ENCODE measurements around the gene PDGFC. TPM values are rescaled to one million over a fixed set of nuclear protein-coding genes. Genes with fewer than 3 reads are reported as not detected.
"Not testable (repeated sequence)": the region's sequence is repeated elsewhere in the genome, so short reads cannot be mapped to it uniquely, and the experiment has no call there.

Gene PDGFC
- total RNA-seq, 1 donor = 184 TPM

- DNase-seq (ENCODE audit: low read depth) = peak; percentile 55
- TF ChIP-seq CTCF (IDR thresholded peaks at IDR 0.05; ENCODE audit: insufficient read depth, low read depth, low read length) = no peak
- no peak overlapping the region for H3K4me3 ChIP-seq (ENCODE audit: low read depth, low read length)
These were observed 101.5 kb downstream of the PDGFC start for GRCh38 chr4:156870131-156870530.

GRCh38 chr4:156866088-156866487 is 105.5 kb downstream of the PDGFC start:
- not testable (repeated sequence) for DNase-seq (ENCODE audit: low read depth); H3K4me3 ChIP-seq (ENCODE audit: low read depth, low read length)

GRCh38 chr4:156865451-156865850 is 106.1 kb downstream of the PDGFC start:
- DNase-seq (ENCODE audit: low read depth) = no peak
- H3K4me3 ChIP-seq (ENCODE audit: low read depth, low read length) = no peak overlapping the region
- no peak for TF ChIP-seq CTCF (IDR thresholded peaks at IDR 0.05; ENCODE audit: insufficient read depth, low read depth, low read length)

GRCh38 chr4:156858071-156858470 is 113.5 kb downstream of the PDGFC start:
- TF ChIP-seq CTCF (IDR thresholded peaks at IDR 0.05; ENCODE audit: insufficient read depth, low read depth, low read length) = no peak
- no peak for DNase-seq (ENCODE audit: low read depth)

GRCh38 chr4:156838761-156839160 is 132.8 kb downstream of the PDGFC start:
- no peak overlapping the region for H3K4me3 ChIP-seq (ENCODE audit: low read depth, low read length)
- no peak for TF ChIP-seq CTCF (IDR thresholded peaks at IDR 0.05; ENCODE audit: insufficient read depth, low read depth, low read length)
- DNase-seq (ENCODE audit: low read depth) = peak; percentile 35

More at GRCh38 chr4:156858071-156858470, 113.5 kb downstream of the PDGFC start:
- no peak overlapping the region for H3K4me3 ChIP-seq (ENCODE audit: low read depth, low read length)

- no peak for TF ChIP-seq CTCF (IDR thresholded peaks at IDR 0.05; ENCODE audit: insufficient read depth, low read depth, low read length)
- H3K4me3 ChIP-seq (ENCODE audit: low read depth, low read length) = no peak overlapping the region
- DNase-seq (ENCODE audit: low read depth) = peak; percentile 52
These were observed 133.8 kb downstream of the PDGFC start for GRCh38 chr4:156837625-156838345.

GRCh38 chr4:156832886-156833285 is 138.7 kb downstream of the PDGFC start:
- DNase-seq (ENCODE audit: low read depth) = peak; percentile 17
- TF ChIP-seq CTCF (IDR thresholded peaks at IDR 0.05; ENCODE audit: insufficient read depth, low read depth, low read length) = no peak
- no peak overlapping the region for H3K4me3 ChIP-seq (ENCODE audit: low read depth, low read length)
